Parathyroid adenoma (tissue), 2 donors: ENCODE results near the gene PPP1R15B.

Experiments
- H2AFZ ChIP-seq: fragments of 300-600 bp; sonication (generic); one replicate; pipeline ENCODE4 v1.7.0; 2017; ENCODE audit warnings: antibody characterized with exemption, mild to moderate bottlenecking
- H3K27ac ChIP-seq: fragments of 300-600 bp; sonication (generic); one replicate; pipeline ENCODE4 v1.7.0; 2017
- H3K27me3 ChIP-seq: fragments of 300-600 bp; sonication (generic); one replicate; pipeline ENCODE4 v1.7.0; 2017; ENCODE audit warnings: low read length; ENCODE audit not compliant: control insufficient read depth, insufficient read depth
- H3K36me3 ChIP-seq: fragments of 300-600 bp; sonication (generic); one replicate; pipeline ENCODE4 v1.7.0; 2017; ENCODE audit warnings: low read length; ENCODE audit not compliant: control insufficient read depth, insufficient read depth
- H3K4me1 ChIP-seq: fragments of 300-600 bp; sonication (generic); one replicate; pipeline ENCODE4 v1.7.0; 2017; ENCODE audit warnings: control low read depth
- H3K4me2 ChIP-seq: fragments of 300-600 bp; sonication (generic); one replicate; pipeline ENCODE4 v1.7.0; 2017; ENCODE audit warnings: low read length
- H3K4me3 ChIP-seq: fragments of 300-600 bp; sonication (generic); one replicate; pipeline ENCODE4 v1.7.0; 2017; ENCODE audit warnings: low read depth, low read length
- H3K79me2 ChIP-seq: fragments of 300-600 bp; sonication (generic); one replicate; pipeline ENCODE4 v1.7.0; 2017; ENCODE audit warnings: control low read depth
- H3K9ac ChIP-seq: fragments of 300-600 bp; sonication (generic); one replicate; pipeline ENCODE4 v1.7.0; 2017; ENCODE audit warnings: mild to moderate bottlenecking
- H3K9me3 ChIP-seq: fragments of 300-600 bp; sonication (generic); one replicate; pipeline ENCODE4 v1.7.0; 2017; ENCODE audit warnings: low read length; ENCODE audit not compliant: control insufficient read depth
- CTCF ChIP-seq: fragments of 300-600 bp; sonication (generic); IDR thresholded peaks from one replicate; pipeline ENCODE4 v1.7.0; 2017; ENCODE audit warnings: antibody characterized with exemption, mild to moderate bottlenecking
- donor health status: primary hyperparathyroidism.

PPP1R15B gene

GRCh38 chr1:204442376-204443259 lies 31.0 kb upstream of the PPP1R15B start:
- Histone ChIP-seq H3K4me3 (no peak overlapping the region), H3K27ac (peak overlapping the region; percentile 44), H3K36me3 (no peaks in the 10 kb centered on the region), H3K9me3 (no peaks in the 10 kb centered on the region), H3K4me1 (peaks cover 2% of the 10 kb centered on the region), H2AFZ (no peak overlapping the region), H3K79me2 (no peaks in the 10 kb centered on the region), H3K4me2 (no peak overlapping the region), H3K27me3 (no peaks in the 10 kb centered on the region), H3K9ac (no peak overlapping the region)
- TF ChIP-seq CTCF: no peak

GRCh38 chr1:204441558-204441957 lies 29.9 kb upstream of the PPP1R15B start:
- Histone ChIP-seq H3K4me3 (no peak overlapping the region), H3K9ac (no peak overlapping the region), H3K36me3 (no peaks in the 10 kb centered on the region), H2AFZ (no peak overlapping the region), H3K4me1 (peaks cover 2% of the 10 kb centered on the region), H3K27ac (peak overlapping the region; percentile 44), H3K4me2 (no peak overlapping the region), H3K9me3 (no peaks in the 10 kb centered on the region), H3K27me3 (no peaks in the 10 kb centered on the region), H3K79me2 (no peaks in the 10 kb centered on the region)
- no peak for TF ChIP-seq CTCF

GRCh38 chr1:204439621-204440375 lies 28.2 kb upstream of the PPP1R15B start:
- Histone ChIP-seq H3K4me1 (peaks cover 2% of the 10 kb centered on the region), H3K9me3 (no peaks in the 10 kb centered on the region), H3K36me3 (no peaks in the 10 kb centered on the region), H3K79me2 (no peaks in the 10 kb centered on the region), H3K27ac (no peak overlapping the region), H3K27me3 (no peaks in the 10 kb centered on the region), H2AFZ (no peak overlapping the region), H3K4me3 (no peak overlapping the region), H3K9ac (no peak overlapping the region), H3K4me2 (no peak overlapping the region)
- TF ChIP-seq CTCF: no peak

GRCh38 chr1:204438628-204439027 lies 27.0 kb upstream of the PPP1R15B start:
- Histone ChIP-seq H3K4me3 (no peak overlapping the region), H3K4me2 (no peak overlapping the region), H3K9me3 (no peaks in the 10 kb centered on the region), H3K36me3 (no peaks in the 10 kb centered on the region), H3K4me1 (peaks cover 2% of the 10 kb centered on the region), H3K79me2 (no peaks in the 10 kb centered on the region), H3K9ac (no peak overlapping the region), H3K27me3 (no peaks in the 10 kb centered on the region), H2AFZ (no peak overlapping the region), H3K27ac (no peak overlapping the region)
- TF ChIP-seq CTCF: no peak
